ENCODE results near the gene RBMS3. TPM values are rescaled to one million over a fixed set of nuclear protein-coding genes. Genes with fewer than 3 reads are reported as not detected.

RBMS3 gene
- polyA plus RNA-seq, 1 experiment: 33.4 TPM

GRCh38 chr3:29711255-29711771, 430.4 kb downstream of the RBMS3 start:
- DNase-seq (ENCODE audit: low read depth, low spot score): no peak
- H3K9me3 ChIP-seq (ENCODE audit: control insufficient read depth, insufficient read depth, low read length): no peaks in the 10 kb centered on the region
- no peak overlapping the region for H3K27ac ChIP-seq (ENCODE audit: low read depth, low read length)
- TF ChIP-seq CTCF (IDR thresholded peaks at IDR 0.05; ENCODE audit: low read depth, low read length): no peak
- POLR2A ChIA-PET: no interaction called here
- no peak overlapping the region for H3K4me3 ChIP-seq (ENCODE audit: low read depth, low read length)
- CTCF ChIA-PET: no interaction called here
- H3K27me3 ChIP-seq (ENCODE audit: control insufficient read depth, insufficient read depth, low read length): no peaks in the 10 kb centered on the region

- CTCF ChIA-PET: interaction anchor here (0.5 to 0.7 kb wide), 2 partner anchors 11 to 385 kb away, joined by 3 to 5 read pairs; no protein-coding TSS in a partner anchor
- H3K9me3 ChIP-seq (ENCODE audit: control insufficient read depth, insufficient read depth, low read length): no peaks in the 10 kb centered on the region
- H3K4me3 ChIP-seq (ENCODE audit: low read depth, low read length): no peak overlapping the region
- no peaks in the 10 kb centered on the region for H3K27me3 ChIP-seq (ENCODE audit: control insufficient read depth, insufficient read depth, low read length)
- TF ChIP-seq CTCF (IDR thresholded peaks at IDR 0.05; ENCODE audit: low read depth, low read length): no peak
- POLR2A ChIA-PET: no interaction called here
- H3K27ac ChIP-seq (ENCODE audit: low read depth, low read length): no peak overlapping the region
- no peak for DNase-seq (ENCODE audit: low read depth, low spot score)
Measured at GRCh38 chr3:29716213-29716612, 435.3 kb downstream of the RBMS3 start.

GRCh38 chr3:29718661-29719065, 437.8 kb downstream of the RBMS3 start:
- no peak overlapping the region for H3K4me3 ChIP-seq (ENCODE audit: low read depth, low read length)
- ChIA-PET CTCF (interaction anchor here (0.5 kb wide), 1 partner anchor 438 kb away, joined by 3 read pairs; no protein-coding TSS in a partner anchor), POLR2A (no interaction called here)
- no peak overlapping the region for H3K27ac ChIP-seq (ENCODE audit: low read depth, low read length)
- TF ChIP-seq CTCF (IDR thresholded peaks at IDR 0.05; ENCODE audit: low read depth, low read length): no peak
- H3K27me3 ChIP-seq (ENCODE audit: control insufficient read depth, insufficient read depth, low read length): no peaks in the 10 kb centered on the region
- DNase-seq (ENCODE audit: low read depth, low spot score): no peak
- H3K9me3 ChIP-seq (ENCODE audit: control insufficient read depth, insufficient read depth, low read length): no peaks in the 10 kb centered on the region

- Histone ChIP-seq H3K4me3 (ENCODE audit: low read depth, low read length) (no peak overlapping the region), H3K27ac (ENCODE audit: low read depth, low read length) (no peak overlapping the region), H3K27me3 (ENCODE audit: control insufficient read depth, insufficient read depth, low read length) (no peaks in the 10 kb centered on the region), H3K9me3 (ENCODE audit: control insufficient read depth, insufficient read depth, low read length) (no peaks in the 10 kb centered on the region)
- ChIA-PET CTCF (no interaction called here), POLR2A (no interaction called here)
- DNase-seq (ENCODE audit: low read depth, low spot score): no peak
- no peak for TF ChIP-seq CTCF (IDR thresholded peaks at IDR 0.05; ENCODE audit: low read depth, low read length)
Measured at GRCh38 chr3:29720665-29721064, 439.8 kb downstream of the RBMS3 start.

DNA sequence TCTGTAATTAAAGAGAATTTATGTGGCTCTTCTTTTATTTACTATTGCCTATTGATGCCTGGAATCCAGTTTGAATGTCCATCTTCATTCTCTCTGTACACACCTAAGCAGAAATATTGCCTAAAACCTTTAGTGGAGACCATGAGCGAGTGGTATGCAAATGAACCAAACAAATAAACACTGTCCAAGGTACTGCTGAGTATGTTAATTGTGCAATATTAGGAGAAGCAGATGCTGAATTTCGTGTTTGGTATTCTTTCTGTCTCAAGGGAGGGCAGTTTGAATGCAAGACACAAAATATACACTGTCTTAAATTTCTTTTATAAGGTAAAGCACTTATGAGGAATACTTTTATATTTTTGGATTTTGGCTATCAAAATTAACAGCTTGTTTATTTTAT, 440.9 kb downstream of the RBMS3 start:
- no peak overlapping the region for H3K4me3 ChIP-seq (ENCODE audit: low read depth, low read length)
- no peaks in the 10 kb centered on the region for H3K9me3 ChIP-seq (ENCODE audit: control insufficient read depth, insufficient read depth, low read length)
- TF ChIP-seq CTCF (IDR thresholded peaks at IDR 0.05; ENCODE audit: low read depth, low read length): no peak
- no peak for DNase-seq (ENCODE audit: low read depth, low spot score)
- H3K27ac ChIP-seq (ENCODE audit: low read depth, low read length): no peak overlapping the region
- ChIA-PET POLR2A (no interaction called here), CTCF (no interaction called here)
- H3K27me3 ChIP-seq (ENCODE audit: control insufficient read depth, insufficient read depth, low read length): no peaks in the 10 kb centered on the region

All from AG04450 (cell line).